DMS 273 treated with DMSO at 0.1 percent for 48 hours (cell line): Measurements from ENCODE around the gene FMNL2.

Experiments used
- DNase-seq: peaks from one replicate; lab custom pipeline; 2025; lab: John Stamatoyannopoulos, UW

FMNL2 gene

DNA sequence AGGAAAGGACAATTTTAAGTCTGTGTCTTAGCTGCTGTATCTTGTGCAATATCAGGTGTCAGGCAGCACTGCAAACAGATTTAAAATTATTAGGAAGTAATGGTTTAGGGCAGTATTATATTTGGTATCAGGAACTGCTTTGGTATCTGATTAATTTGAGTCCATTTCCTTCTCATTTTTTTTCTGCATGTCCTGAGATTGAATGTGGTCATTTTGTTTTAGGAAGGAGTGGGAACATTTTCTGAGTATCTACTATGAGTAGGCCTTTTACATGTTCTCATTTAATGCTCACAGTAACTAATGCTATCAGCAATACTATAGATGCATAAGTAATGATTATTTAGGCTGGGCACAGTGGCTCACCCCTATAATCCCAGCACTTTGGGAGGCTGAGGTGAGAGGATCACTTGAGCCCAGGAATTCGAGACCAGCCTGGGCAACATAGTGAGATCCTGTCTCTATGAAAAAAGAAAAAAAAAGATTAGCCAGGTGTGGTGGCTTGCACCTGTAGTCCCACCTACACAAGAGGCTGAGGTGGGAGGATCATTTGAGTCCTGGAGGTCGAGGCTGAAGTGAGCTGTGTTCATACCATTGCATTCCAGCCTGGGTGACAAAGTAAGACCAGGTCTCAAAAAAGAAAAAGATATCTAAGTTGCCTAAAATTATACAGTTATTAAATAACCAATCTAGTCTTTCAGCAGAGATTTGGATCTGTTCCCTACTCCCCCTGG is 4.7 kb downstream of the FMNL2 start:
- DNase-seq: no peak

DNA sequence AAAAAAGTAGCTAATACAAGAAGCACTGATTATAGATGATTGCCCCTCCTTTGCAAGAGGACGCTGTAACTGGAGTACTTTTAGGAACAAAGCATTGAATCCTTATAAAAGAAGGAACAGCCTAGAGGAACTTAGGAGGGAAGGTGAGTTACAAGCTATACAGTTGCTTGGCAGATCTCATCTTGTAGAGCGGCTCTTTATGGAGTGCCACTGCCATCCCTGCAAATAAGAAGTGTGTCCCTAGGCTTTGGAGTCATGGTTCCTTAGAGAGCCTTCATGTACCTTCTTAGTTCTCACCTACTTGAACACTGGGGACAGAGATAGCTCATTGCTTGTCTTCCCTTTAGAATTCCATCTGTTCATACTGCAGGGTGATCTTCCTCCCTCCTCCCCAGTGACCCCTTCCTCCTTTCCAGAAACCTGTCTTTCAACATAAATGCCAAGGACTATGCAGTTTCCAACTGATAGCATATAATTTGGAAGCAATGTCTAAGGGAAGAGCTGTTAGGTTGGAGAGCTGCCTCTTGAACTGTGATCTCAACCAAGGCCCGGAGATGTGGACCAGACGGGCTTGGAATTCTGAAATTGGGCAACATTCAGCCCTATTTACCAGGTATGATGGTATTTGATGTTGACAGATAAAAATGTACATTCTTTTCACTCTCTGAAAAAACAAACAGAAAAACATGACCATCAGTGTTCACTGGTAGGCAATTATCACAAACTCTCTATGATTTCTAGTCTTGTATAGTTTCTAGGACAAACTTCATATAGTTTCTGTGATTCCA is 7.5 kb downstream of the FMNL2 start:
- no peak for DNase-seq

DNA sequence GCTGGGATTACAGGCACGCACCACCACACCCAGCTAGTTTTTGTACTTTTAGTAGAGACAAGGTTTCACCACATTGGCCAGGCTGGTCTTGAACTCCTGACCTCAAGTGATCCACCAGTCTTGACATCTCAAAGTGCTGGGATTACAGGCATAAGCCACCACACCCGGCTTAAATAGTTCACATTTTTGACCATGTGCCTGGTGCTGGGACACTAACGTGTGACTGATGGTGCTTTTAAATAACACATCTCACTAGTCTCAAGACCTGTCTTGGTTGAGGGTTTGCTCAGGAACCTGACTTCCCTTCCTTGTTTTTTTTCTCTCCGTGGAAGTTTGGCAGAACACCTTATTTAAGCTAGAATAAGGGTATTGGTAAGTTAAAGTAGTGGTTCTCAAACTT is 8.5 kb downstream of the FMNL2 start:
- no peak for DNase-seq

GRCh38 chr2:152344579-152345195 is 9.7 kb downstream of the FMNL2 start:
- DNase-seq: no peak

- no peak for DNase-seq
These were observed 12.1 kb downstream of the FMNL2 start for GRCh38 chr2:152347076-152347475.

GRCh38 chr2:152348388-152348787 is 13.4 kb downstream of the FMNL2 start:
- DNase-seq: no peak

GRCh38 chr2:152349416-152349815 is 14.4 kb downstream of the FMNL2 start:
- DNase-seq: no peak

GRCh38 chr2:152350155-152350679 is 15.2 kb downstream of the FMNL2 start:
- DNase-seq: no peak

DNA sequence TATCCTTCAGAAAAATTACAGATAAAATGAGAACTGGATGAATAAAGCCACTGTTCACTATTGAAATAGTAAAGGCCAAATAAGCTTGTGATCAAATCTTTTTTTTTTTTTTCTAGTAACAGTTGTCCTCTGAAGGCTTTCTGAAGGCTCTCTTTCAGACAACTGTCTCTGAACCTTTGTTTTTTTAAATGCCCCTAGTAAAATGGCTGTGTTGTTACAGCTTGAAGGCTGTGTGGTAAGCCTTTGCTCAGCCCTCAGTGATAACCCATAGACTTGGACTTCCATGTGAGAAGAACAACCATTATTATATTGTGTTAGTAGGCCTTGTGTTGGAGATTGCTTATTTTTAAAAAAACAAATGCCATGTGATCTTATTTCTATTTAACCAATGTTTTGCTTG is 17.6 kb downstream of the FMNL2 start:
- DNase-seq: no peak

GRCh38 chr2:152353364-152353763 is 18.4 kb downstream of the FMNL2 start:
- no peak for DNase-seq

GRCh38 chr2:152354069-152354755 is 19.2 kb downstream of the FMNL2 start:
- DNase-seq: no peak

DNA sequence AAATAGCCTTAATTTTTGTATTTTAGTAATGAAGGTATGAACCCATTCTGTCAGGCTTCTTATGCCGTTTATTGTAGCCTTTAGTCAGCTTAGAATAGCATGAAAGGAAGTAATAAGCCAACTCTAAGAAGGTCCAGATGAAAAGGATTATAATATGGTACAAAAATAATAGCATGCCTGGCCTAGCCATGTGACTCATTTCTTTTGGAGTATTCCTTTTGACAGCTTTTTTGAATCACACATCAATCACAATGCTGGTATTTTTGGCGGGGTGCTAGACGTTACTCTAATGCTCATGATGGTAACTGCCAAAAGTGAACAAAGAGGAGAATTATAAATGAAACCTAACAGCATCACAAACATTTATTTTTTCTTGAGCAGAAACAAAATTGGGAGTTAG is 19.9 kb downstream of the FMNL2 start:
- DNase-seq: no peak

GRCh38 chr2:152355409-152355831 is 20.4 kb downstream of the FMNL2 start:
- no peak for DNase-seq

DNA sequence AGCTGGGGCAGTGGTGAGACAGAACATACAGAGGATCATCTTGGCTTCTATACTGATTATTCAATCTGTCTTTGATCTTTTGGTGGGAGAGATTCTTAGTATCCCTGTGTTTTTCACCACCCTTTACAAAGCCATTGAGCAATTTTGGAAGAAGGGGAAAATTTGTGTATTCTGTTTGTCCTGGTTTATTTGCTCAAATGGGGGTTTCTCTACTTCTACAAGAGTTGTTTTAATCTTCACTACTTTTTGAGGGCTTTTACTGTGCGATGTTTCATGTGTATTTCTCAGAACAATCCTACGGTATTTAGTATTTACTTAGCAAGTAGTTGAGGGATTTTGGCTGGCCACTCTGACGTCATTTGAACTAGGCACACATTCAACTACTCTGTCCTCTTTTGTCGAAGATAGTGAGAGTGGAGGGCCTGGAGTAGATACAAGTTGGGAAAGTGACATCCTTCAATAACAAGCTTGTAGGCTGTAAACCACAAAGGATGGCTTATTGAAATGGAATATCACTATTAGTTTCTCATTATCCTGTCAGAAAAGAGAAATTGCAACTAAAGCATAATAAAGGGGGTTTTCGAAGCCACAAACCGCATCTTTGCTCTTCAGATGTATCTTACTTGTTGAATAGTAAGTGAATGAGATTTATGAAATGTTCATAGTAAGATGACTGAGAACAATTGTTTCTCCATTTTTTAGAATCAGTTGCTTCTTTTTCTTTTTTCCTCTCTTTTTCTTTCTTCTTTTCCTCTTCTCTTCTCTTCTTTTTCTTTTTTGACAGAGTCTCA is 24.8 kb downstream of the FMNL2 start:
- no peak for DNase-seq

DNA sequence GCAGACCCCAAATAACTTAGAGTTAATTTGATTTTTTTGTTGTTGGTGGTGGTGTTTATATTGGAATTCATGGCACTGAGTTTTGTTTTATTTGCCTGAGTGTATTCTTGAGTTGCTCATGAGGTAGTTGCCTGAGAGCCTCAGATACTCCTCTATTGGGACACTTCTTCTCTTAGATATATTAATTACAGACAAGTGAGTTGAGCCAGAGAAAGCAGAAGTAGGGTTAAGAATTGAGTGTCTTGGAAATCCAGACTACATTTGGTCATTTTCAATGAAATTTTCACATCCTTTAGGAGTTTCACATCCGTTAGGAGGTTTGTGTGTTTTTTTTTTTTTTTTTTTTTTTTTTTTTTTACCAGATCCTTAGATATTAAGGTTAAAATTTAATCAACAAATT is 29.0 kb downstream of the FMNL2 start:
- no peak for DNase-seq

DNA sequence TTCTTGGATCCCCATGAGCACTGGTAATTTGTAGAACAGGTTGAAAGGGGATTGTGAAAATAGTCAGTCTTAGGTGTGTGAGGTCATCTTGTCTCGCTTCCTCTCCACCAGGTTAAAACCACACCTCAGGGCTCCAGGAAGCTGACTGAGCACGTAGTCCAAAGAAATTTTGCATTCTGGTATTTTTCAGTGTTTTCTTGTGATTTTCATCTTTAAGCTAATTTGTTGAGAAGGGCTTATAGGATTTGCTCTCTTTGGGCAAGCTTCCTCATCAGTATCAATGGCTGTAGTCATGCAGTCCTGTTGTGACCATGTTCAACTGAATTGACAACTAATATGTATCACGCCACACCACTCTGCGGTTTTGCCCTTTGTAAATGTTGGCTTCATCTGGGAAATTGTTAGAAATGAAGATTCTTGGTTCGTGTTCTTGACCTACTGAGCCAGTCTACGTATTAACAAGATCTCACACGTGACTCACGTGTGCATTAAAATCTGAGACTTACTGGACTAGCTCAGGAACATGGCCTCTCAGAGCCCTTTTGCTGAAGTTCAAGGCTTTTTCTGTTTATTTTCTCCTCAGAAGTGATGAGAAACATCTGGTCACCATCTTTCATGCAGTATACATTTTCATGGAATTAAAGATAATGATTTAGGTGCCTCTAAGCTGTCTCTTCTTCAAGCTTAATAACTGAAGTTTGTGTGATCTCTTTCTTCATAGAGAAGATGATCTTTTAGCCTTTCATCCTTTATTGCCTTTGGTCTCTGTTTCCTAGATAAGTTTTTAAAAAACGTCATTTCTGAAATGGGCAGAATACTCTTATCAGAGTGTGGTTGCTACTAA is 32.8 kb downstream of the FMNL2 start:
- no peak for DNase-seq

DNA sequence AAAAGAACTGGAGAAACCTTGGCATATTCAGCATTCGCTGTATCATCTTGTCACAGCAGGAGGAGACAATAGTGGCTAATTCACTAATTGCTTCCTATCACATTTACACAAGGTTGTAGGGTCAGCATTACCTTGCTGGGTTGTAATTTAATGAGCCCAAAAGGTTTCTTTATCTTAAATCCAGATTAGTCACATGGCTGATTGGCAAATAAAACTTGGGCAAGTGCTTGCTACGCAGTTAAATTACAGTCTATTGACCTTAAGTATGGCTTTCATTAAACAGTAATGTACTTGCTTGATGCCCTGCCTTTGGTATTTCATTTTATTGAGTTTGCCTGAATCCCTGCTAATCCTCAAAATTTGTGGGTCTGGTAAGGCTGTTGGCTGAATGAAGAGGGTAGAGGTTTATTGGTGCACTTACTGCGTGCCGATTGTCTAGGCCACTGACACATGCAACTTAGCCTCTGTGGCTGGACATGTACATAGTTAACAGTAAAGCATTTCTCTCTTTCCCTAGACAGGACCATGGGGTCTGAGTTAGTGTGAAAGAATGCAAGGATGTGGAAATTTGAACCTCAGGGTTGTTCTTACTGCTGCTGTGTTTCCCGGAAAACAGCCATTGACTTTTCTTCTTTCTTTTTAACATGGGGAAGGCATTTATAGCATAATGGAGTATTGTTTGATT is 34.3 kb downstream of the FMNL2 start:
- no peak for DNase-seq

- no peak for DNase-seq
These were observed 35.8 kb downstream of the FMNL2 start for GRCh38 chr2:152370783-152371182.

DNA sequence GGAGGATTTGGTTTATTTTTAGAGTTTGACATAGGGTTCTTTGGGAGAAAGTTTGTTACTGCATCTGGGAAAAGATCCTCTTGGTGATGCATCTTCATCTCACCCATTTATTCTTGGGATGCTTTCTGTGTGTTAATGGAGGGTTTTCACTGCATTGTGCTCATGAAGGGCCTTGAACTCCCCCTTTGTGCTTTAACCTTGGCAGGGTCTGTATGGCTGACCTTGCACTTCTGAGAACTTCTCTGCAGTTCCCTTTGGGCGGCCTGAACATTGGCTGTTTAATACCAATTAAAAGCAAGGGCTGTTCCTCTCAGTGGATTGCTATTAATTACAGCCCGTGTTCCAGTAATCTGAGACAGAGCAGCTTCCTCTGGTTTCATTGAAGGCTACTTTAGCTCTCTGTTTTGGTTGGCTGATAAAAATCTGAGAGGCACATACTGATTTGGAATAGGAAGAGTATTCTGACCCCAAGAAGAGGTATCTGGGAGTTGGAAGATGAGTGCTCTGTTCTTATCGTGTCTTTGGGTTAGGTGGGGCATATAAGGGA is 37.5 kb downstream of the FMNL2 start:
- DNase-seq: no peak

GRCh38 chr2:152375174-152375573 is 40.2 kb downstream of the FMNL2 start:
- DNase-seq: no peak
